ENCODE results near the gene EPS8.
"Not testable (repeated sequence)": the region's sequence is repeated elsewhere in the genome, so short reads cannot be mapped to it uniquely, and the experiment has no call there.

The EPS8 gene

GRCh38 chr12:15634010-15634683, 155.0 kb downstream of the EPS8 start:
- DNase-seq, result peak; percentile 68

GRCh38 chr12:15633201-15633600, 156.0 kb downstream of the EPS8 start:
- DNase-seq, result no peak

DNA sequence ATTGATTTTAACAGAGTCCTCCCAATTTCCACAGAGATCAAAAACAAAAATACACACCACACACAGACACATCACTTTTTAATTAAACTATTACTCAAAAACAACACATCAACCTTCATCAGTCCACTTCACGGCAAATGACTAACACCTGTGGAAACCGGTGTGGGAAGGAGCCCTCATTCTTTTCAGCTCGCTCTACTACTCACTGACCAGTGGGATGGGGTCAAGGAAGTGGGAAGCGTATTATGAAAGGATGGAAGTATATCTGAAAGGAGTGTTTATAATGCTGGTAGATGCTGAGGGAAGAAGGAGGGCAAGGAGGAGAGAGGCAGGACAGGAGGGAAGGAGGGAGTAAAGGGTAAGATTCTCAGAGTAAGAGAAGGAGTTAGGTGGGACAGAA, 156.5 kb downstream of the EPS8 start:
- DNase-seq, result no peak

GRCh38 chr12:15631007-15631715, 158.0 kb downstream of the EPS8 start:
- peak; percentile 33 for DNase-seq

DNA sequence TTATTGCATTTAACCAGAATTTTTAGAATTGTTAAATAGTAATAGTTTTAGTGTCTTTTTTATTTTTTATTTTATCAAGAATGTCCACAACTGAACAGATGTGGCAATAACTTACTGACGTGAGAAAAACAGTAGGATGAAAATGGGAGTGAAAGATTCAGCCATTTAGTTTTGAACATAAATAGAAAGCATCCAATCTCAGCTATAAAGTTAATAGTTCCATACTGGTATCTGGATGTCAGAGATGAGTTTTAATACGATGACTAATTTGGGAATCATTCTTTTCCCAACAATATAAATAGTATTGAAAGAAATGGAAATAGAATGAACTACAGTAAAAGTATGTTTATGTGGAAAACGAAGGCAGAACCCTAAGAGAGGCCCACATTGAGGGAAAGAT, 159.4 kb downstream of the EPS8 start:
- peak; percentile 69 for DNase-seq

GRCh38 chr12:15629108-15629507, 160.1 kb downstream of the EPS8 start:
- DNase-seq, result peak; percentile 92

- peak; percentile 66 for DNase-seq
Observed at GRCh38 chr12:15627995-15628945, 160.9 kb downstream of the EPS8 start.

DNA sequence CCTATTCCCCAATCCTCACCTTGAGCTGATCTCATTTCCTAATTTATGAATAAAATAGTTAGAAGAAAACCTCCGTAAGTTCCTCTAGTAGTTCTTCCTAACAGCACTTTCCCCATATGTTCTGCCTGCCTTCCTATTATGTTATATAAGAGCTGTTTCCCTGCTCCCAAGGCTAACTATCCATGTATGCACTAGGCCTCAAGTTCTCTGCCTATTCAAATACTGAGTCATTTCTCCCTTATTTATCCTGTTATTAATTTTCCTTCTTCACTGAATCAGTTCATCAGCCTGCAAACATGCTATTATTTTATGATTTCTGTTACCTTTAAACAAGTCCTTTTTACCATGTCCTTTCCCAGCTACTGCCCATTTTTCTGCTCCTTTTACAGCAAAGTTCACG, 164.1 kb downstream of the EPS8 start:
- DNase-seq, result no peak

DNA sequence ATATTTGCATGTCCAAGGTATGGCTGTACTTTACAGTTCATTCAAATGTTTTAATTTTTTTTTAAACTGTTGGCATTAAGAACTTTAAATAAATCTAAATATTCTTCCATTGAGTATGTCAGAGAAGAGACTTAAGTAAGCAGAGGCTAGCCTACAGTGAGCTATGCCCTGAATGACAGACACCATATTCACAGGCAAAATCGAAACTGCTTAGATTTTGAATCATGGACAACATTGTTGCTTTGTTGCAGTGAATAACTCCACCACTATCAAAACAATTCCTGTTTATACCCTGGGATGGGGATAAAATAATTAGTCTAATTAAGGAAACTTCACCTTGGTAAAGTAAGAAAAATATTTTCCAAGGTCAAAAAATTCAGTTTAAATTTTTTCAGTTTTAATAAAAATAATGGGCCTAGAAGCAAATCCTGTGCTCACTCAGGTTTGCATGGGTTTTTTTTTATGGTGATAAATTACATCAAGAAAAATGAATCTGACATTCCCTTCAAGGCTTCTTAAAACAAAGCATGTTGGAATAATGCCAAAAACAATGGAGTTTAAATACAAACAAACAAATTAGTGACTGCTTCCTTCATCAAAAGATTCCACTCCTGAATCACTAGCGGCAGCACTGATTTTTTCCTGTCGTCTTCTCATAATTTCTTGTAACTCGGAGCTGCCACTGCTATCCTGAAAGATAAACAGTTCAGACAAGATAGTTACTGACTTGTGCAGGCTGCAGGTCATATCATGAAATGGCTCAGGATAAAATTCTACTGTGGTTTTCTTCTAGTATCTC, 168.2 kb downstream of the EPS8 start:
- DNase-seq, result no peak

DNA sequence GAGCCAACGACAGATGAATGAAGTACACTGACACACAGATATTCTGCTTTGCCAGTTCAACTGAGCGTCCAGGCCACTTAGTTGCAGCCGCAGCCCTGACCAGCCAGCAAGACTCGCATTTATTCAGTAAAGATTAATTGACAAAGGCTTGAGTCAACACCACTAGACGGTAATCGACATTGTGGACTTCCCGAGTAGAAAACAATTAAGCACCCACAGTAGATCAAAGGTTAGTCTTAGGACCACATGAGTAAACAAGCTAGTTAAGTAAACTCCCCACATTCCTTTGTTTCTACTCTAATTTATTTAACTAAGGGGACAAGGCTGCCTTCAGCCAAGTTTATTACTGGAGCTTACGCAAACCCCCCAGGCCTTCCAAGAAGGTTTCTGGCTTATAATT, 172.7 kb downstream of the EPS8 start:
- DNase-seq, result not testable (repeated sequence)

- peak; percentile 90 for DNase-seq
Observed at GRCh38 chr12:15613981-15614380, 175.2 kb downstream of the EPS8 start.

DNA sequence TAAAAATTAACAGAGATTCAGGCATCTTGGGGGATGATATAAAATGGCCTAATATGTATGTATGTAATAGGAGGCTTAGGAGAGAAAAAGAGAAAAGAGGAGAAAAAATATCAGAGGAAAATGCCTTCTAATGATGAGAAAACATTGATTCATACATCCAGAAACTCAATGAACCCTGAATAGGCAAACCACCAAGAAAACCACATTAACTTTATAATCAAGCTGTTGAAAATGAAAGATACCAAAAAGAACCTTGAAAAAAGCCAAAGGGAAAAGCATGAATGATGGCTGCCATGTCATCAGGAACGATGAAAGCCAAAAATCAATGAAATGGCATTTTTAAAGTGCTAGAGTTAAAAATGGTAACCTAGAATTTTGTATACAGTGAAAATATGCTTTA, 180.2 kb downstream of the EPS8 start:
- DNase-seq, result peak; percentile 59

DNA sequence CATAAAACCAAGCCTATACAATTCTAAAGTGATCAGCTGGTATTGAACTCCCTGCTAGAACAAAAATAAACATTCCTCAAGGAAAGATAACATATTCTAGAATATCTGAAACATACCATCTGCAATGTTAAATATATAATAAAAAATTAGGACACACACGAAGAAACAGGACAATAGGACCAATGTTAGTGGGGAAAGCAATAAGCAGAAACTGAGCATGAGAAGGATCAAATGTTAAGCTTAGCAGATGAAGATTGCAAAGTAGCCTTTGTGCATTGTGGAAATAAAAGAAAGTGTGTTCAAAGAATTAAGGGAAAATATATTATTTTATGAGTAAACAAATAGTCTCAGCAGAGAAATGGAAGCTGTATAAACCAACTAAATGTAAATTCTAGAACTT, 180.8 kb downstream of the EPS8 start:
- no peak for DNase-seq

DNA sequence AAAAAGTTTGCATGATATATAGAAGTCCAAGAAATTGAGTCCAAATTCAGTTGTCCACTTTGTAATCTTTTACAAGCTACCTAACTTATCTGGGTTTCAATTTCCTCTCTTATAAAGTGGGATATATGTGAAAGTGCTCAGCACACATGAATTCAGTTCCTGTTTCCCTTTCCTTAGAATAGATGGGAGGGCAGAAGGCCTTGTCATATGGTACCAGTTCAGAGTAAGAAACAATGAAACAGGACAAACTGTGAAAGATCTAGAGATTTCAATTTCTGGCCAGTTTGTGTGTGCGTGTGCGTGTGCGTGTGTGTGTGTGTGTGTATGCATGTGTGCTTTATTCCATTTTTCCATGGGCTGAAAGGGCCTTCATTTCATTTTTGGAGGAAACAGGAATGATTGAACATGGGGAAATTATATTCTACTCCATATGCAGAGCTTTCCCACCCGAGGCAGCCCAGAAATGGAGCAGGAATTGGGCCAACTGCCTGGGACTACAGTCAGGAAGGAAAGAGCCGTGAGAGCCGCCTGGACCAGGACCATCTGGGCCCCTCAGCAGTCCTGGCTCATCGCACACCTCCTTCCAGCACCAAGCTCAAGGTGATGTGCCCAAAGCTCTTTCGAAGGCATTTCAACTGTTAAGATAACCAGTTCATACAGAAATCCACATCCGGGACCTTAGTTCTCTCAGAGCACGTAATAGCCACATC, 183.2 kb downstream of the EPS8 start:
- no peak for DNase-seq

DNA sequence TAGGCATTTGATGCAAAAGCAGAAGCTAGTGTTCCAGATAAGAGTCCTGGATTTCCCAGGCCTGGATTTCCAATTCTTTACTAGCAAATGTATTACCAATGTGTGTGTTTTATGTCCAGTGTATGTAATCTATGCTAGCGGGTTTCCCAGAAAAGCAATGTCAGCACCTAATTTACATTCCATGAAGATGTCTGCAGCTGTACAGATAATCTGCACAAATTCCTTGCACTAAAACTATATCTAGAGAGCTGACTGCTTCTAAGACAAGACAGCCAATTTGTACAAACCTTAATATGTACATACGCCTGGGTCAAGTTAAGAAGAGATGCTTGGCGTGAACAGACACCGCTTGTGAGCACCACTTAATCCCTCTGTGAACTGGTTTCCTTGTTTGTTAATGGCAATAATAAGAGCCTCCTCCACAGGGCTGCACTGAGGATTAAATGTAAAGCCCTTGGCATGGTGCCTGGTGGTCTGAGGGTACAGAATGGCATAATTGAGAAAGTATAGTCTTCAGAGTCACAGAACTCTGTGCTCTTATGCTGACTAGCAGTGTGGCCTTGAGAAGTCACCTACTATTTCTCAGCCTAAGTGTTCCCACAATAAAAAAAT, 185.6 kb downstream of the EPS8 start:
- peak; percentile 53 for DNase-seq

DNA sequence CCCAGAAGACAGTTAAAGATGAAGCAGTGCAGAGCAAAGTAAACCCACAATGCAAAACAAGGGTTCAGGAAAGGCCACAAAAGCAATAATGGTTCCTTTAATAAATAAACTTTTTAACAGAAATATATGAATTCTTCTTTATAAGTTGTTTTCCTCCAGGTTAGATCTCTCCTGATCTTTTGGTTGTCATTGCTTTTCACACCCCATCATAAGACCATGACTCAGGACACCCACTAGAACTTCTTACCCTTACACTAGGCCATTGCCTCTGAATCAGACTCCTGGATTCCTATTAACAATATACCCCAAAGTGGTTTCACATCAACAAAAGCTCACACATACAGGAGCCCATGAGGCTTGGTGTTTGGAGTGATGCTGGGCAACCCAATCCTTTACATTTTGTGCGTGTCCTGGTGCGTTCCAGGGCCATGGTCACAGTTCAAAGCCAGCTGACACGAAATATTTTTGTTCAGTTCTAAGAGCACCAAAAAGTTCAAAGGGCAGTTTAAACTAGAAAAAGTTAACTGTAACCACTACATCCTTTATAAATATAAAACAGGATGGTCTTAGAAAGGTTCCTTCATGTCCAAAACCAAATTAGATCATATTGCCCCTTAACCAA, 187.0 kb downstream of the EPS8 start:
- no peak for DNase-seq

DNA sequence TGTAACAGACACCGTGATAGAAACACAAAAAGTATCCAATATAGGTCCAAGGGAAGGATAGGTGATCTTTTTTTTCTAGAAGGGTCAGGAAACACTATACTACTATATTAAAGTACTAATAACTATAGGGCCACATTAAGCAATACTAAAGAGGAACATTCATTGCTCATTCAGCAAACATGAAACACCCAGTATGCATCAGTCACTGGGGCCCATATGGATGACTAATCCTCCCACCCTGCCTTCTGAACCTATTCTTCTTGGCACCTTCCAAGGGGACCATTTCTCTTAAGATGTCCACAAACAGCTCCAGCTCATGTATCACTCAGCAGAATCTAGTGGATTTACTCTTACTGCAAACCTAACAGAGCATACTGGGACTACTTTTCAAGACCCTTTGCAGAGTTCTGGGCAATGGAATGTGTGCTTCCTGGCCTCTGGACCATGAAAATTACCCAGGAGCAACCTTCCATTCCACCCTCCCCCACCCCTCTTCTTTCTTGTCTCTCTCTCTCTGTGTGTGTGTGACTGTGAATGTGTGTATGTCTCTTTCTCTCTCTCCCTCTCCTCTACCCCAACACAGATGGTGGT, 187.9 kb downstream of the EPS8 start:
- DNase-seq, result peak; percentile 91

DNA sequence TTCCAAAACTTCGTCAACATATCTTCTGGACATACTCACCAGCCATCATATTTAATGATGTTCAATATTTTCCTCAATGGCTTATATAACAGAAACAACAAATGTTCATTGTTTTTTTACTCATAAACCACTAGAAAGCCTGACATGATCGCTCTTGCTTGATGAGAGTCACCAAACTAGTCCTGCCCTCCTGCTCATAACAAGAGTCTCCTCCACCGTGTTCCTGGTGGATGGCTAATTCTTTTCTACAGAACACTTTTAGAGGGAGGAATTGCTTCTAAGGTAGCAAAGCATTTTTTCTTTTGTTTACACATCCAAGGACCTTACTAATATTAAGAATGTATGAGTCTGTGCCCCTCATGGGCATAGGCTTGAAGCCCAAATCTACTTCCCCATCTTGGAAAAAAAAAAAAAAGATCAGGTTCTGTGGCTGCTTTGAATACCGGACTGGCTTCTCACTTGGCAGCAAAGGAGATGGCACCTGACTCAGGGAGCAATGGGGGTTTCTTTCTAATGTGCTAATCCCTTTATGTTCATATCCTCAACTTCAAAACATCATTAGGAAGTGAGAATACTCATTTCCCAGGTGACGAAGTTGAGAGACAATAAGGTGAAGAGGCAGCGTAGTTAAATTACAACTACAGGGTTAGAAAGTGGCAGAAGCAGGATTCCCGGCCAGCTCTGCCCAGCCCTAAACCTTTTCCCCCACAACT, 188.8 kb downstream of the EPS8 start:
- no peak for DNase-seq

DNA sequence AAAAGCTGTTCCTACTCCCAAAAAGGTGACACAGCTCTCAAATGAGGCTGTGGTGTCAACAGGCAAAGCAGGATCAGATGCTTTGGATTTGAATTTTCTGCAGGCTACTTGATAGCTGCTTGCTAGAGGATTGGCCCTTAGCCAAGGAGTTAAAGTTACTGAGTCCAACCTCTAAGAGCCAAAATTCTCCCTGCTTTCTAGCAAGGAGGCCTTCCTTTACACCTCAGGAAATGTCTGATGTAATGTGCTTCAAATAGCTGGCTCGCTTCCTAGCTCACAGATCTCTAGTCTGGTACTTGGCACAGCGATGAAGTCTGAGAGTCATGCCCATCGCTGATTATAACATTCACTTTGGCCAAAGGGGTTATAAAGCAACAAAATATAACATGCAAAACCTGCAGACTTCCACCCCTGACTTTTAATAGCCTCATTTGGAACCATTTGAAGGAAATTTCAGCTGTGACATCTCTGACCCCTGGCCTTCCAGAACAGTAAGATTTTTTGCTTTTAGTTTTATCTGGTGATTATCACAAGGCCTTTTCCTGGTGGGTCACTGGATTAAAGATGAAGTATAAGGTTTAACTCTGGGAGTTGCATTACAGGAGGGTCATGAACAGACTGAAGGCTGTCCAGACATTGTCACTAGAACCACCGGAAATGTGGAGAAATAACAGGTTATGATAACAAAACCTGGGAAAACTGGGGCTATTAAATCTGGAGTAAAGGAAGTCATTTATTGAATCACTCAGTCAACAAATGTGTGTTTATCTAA, 189.7 kb downstream of the EPS8 start:
- peak; percentile 92 for DNase-seq

All from fibroblast of upper back skin (primary cell).